Type B pancreatic cell (in vitro differentiated cells): ENCODE data around the gene PRLH. TPM values are rescaled to one million over a fixed set of nuclear protein-coding genes. Genes with fewer than 3 reads are reported as not detected.

Source experiments
- DNase-seq: peaks from one replicate; pipeline ENCODE4 v3.0.0; 2021; ENCODE audit warnings: mixed read lengths; ENCODE audit not compliant: unreplicated experiment; ENCODE audit errors: extremely low spot score
- H3K27ac Mint-ChIP-seq: 2 replicates; pipeline ENCODE4 v1.8.0; 2021; ENCODE audit warnings: mild to moderate bottlenecking, mixed read lengths
- H3K27me3 Mint-ChIP-seq: 2 replicates; pipeline ENCODE4 v1.8.0; 2021; ENCODE audit warnings: mixed read lengths
- H3K36me3 Mint-ChIP-seq: 2 replicates; pipeline ENCODE4 v1.8.0; 2021; ENCODE audit warnings: mixed read lengths
- H3K4me1 Mint-ChIP-seq: one replicate; pipeline ENCODE4 v1.8.0; 2021; ENCODE audit warnings: mixed read lengths; ENCODE audit not compliant: unreplicated experiment
- H3K4me3 Mint-ChIP-seq: 2 replicates; pipeline ENCODE4 v1.8.0; 2021; ENCODE audit warnings: mild to moderate bottlenecking, mixed read lengths
- H3K9me3 Mint-ChIP-seq: 2 replicates; pipeline ENCODE4 v1.8.0; 2021; ENCODE audit warnings: mixed read lengths
- CTCF ChIP-seq: fragments of 200-600 bp; sonication (generic); conservative IDR thresholded peaks from 2 replicates; pipeline ENCODE4 v1.5.0; 2021; ENCODE audit warnings: antibody characterized with exemption, mild to moderate bottlenecking
- total RNA-seq: library from RNA; stranded (reverse); gene quantifications from 2 replicates; pipeline ENCODE4 v1.2.1, GENCODE V29; 2021; ENCODE audit warnings: low replicate concordance

Gene PRLH
- total RNA-seq, 1 donor from 2014 or later: not detected

GRCh38 chr2:237552908-237553307 is 13.5 kb upstream of the PRLH start:
- DNase-seq: no peak
- H3K4me3 Mint-ChIP-seq: no peak overlapping the region
- TF ChIP-seq CTCF: no peak
- H3K36me3 Mint-ChIP-seq: no peaks in the 10 kb centered on the region
- H3K27ac Mint-ChIP-seq: no peak overlapping the region
- peaks cover 6% of the 10 kb centered on the region for H3K27me3 Mint-ChIP-seq
- no peaks in the 10 kb centered on the region for H3K9me3 Mint-ChIP-seq
- no peaks in the 10 kb centered on the region for H3K4me1 Mint-ChIP-seq

GRCh38 chr2:237553948-237554347 is 12.4 kb upstream of the PRLH start:
- Mint-ChIP-seq H3K4me3 (no peak overlapping the region), H3K36me3 (no peaks in the 10 kb centered on the region), H3K27ac (no peak overlapping the region), H3K4me1 (no peaks in the 10 kb centered on the region), H3K9me3 (no peaks in the 10 kb centered on the region), H3K27me3 (peaks cover 7% of the 10 kb centered on the region)
- TF ChIP-seq CTCF: no peak
- DNase-seq: no peak

- Mint-ChIP-seq H3K36me3 (no peaks in the 10 kb centered on the region), H3K27ac (no peak overlapping the region), H3K9me3 (no peaks in the 10 kb centered on the region), H3K4me3 (no peak overlapping the region), H3K4me1 (no peaks in the 10 kb centered on the region), H3K27me3 (peaks cover 15% of the 10 kb centered on the region)
- TF ChIP-seq CTCF: no peak
- DNase-seq: no peak
Measured at GRCh38 chr2:237555560-237555959, 10.8 kb upstream of the PRLH start.

GRCh38 chr2:237556773-237557632 is 9.4 kb upstream of the PRLH start:
- Mint-ChIP-seq H3K27ac (no peak overlapping the region), H3K4me1 (no peaks in the 10 kb centered on the region), H3K9me3 (no peaks in the 10 kb centered on the region), H3K36me3 (no peaks in the 10 kb centered on the region), H3K4me3 (no peak overlapping the region), H3K27me3 (peaks cover 15% of the 10 kb centered on the region)
- no peak for TF ChIP-seq CTCF
- no peak for DNase-seq

DNA sequence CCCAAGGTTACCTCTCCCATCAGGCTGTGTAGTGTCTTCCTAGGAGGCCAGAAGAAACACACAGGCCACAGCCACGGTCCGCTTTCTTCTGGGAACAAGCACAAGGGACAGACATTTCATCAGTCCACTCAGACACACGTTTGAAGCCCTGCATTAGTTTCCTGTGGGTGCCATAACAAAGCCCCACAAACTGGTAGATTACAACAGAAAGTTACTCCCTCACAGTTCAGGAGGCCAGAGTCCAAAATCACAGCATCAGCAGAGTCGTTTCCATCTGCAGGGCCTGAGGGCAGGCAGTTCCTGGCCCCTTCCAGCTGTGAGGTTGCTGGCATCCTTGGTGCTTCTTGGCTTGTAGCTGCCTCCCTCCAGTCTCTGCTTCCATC is 8.8 kb upstream of the PRLH start:
- Mint-ChIP-seq H3K4me1 (no peaks in the 10 kb centered on the region), H3K27me3 (peaks cover 18% of the 10 kb centered on the region), H3K36me3 (no peaks in the 10 kb centered on the region), H3K9me3 (no peaks in the 10 kb centered on the region), H3K4me3 (no peak overlapping the region), H3K27ac (no peak overlapping the region)
- no peak for DNase-seq
- TF ChIP-seq CTCF: no peak
